B cell (primary cell): ENCODE measurements around the gene PREP. TPM values are rescaled to one million over a fixed set of nuclear protein-coding genes. Genes with fewer than 3 reads are reported as not detected.

Source experiments
- ATAC-seq: fragments of 200-7000 bp; cut with Tn5 transposase; one replicate; pipeline ENCODE4 v1.10.0; 2021; ENCODE audit warnings: low read depth, mild to moderate bottlenecking, moderate number of reproducible peaks, moderate library complexity
- CTCF ChIA-PET: fragments of 350-600 bp; sonication (Branson Sonifier 250); formaldehyde crosslinking; loops from one replicate; lab custom pipeline; 2021; ENCODE audit warnings: antibody characterized with exemption, inconsistent platforms; lab: Charles Lee
- POLR2A ChIA-PET: fragments of 350-600 bp; sonication (Branson Sonifier 250); formaldehyde crosslinking; loops from one replicate; lab custom pipeline; 2021; ENCODE audit warnings: antibody characterized with exemption; lab: Charles Lee
- DNase-seq: peaks from one replicate; pipeline ENCODE4 v3.0.0; 2013
- H2AFZ ChIP-seq: 2 replicates; pipeline ENCODE4 v1.6.1; 2012; ENCODE audit warnings: mild to moderate bottlenecking, low read depth, low read length; ENCODE audit not compliant: insufficient read depth, poor library complexity, severe bottlenecking
- H3K27ac ChIP-seq, 2 donors: 1 replicate in 1 of 2; 2 replicates in 1 of 2; pipeline ENCODE4 v1.5.1; 2012 to 2013; ENCODE audit warnings: low read length in 2 of 2, mild to moderate bottlenecking in 2 of 2, moderate library complexity in 1 of 2
- H3K27me3 ChIP-seq, 4 experiments: fragments of 200-600 bp in 1 of 4; sonication (generic) in 1 of 4; replicated peaks in 1 of 4; 1 replicate in 2 of 4; 2 replicates in 2 of 4; pipeline versions ENCODE4 v1.6.1 to v1.7.0; 2013 to 2016; ENCODE audit warnings: low read length in 3 of 4, mild to moderate bottlenecking in 2 of 4, mixed read lengths in 1 of 4, moderate library complexity in 1 of 4; ENCODE audit not compliant: insufficient read depth in 4 of 4, control insufficient read depth in 3 of 4; ENCODE audit errors: control extremely low read depth in 1 of 4
- H3K36me3 ChIP-seq, 2 experiments: replicated peaks in 1 of 2; 1 replicate in 1 of 2; 2 replicates in 1 of 2; pipeline versions ENCODE4 v1.6.1 to v1.7.1; 2013; ENCODE audit warnings: low read length in 1 of 2; ENCODE audit not compliant: insufficient read depth in 2 of 2, control insufficient read depth in 1 of 2; ENCODE audit errors: control extremely low read depth in 1 of 2, extremely low read depth in 1 of 2
- H3K4me1 ChIP-seq, 2 donors: fragments of 200-600 bp in 1 of 2; sonication (generic) in 1 of 2; 1 replicate in 1 of 2; 2 replicates in 1 of 2; pipeline versions ENCODE4 v1.5.1 to v1.6.1; 2013 to 2017; ENCODE audit warnings: low read length in 2 of 2; ENCODE audit not compliant: control insufficient read depth in 2 of 2, insufficient read depth in 2 of 2
- H3K4me2 ChIP-seq: replicated peaks from 2 replicates; pipeline ENCODE3; 2012; ENCODE audit warnings: mild to moderate bottlenecking, low read depth, low read length; ENCODE audit not compliant: poor library complexity, severe bottlenecking
- H3K4me3 ChIP-seq, 5 experiments: fragments of 200-600 bp in 1 of 5; sonication (generic) in 1 of 5; 1 replicate in 3 of 5; 2 replicates in 2 of 5; pipeline versions ENCODE4 v1.5.1 to v1.7.0; 2011 to 2016; ENCODE audit warnings: low read length in 4 of 5, mild to moderate bottlenecking in 4 of 5, low read depth in 2 of 5, control low read depth in 1 of 5, moderate library complexity in 1 of 5; ENCODE audit not compliant: insufficient read depth in 1 of 5; ENCODE audit errors: control extremely low read depth in 1 of 5, extremely low read depth in 1 of 5
- H3K79me2 ChIP-seq: fragments of 200-600 bp; sonication (generic); one replicate; pipeline ENCODE4 v1.6.0; 2016; ENCODE audit warnings: low read length; ENCODE audit not compliant: control insufficient read depth, insufficient read depth
- H3K9ac ChIP-seq: fragments of 200-600 bp; sonication (generic); 2 replicates; pipeline ENCODE4 v1.6.1; 2017; ENCODE audit warnings: mild to moderate bottlenecking, low read length, moderate library complexity
- H3K9me3 ChIP-seq, 3 donors: one replicate each; pipeline versions ENCODE4 v1.6.1 to v1.7.1; 2013; ENCODE audit warnings: low read length in 2 of 3; ENCODE audit not compliant: control insufficient read depth in 2 of 3, insufficient read depth in 1 of 3; ENCODE audit errors: control extremely low read depth in 1 of 3
- H4K20me1 ChIP-seq: 2 replicates; pipeline ENCODE4 v1.6.0; 2012; ENCODE audit warnings: mild to moderate bottlenecking, low read length; ENCODE audit not compliant: insufficient read depth, control insufficient read depth, poor library complexity, severe bottlenecking
- H3K27ac Mint-ChIP-seq: one replicate; pipeline ENCODE4 v1.8.0; 2021; ENCODE audit warnings: mixed read lengths
- H3K27me3 Mint-ChIP-seq: one replicate; pipeline ENCODE4 v1.8.0; 2021; ENCODE audit warnings: mixed read lengths
- H3K4me1 Mint-ChIP-seq: one replicate; pipeline ENCODE4 v1.8.0; 2021; ENCODE audit warnings: mixed read lengths
- H3K4me3 Mint-ChIP-seq: one replicate; pipeline ENCODE4 v1.8.0; 2021; ENCODE audit warnings: mixed read lengths
- H3K9me3 Mint-ChIP-seq: one replicate; pipeline ENCODE4 v1.8.0; 2022; ENCODE audit warnings: mixed read lengths; ENCODE audit not compliant: insufficient read depth
- CTCF ChIP-seq: fragments of 200-600 bp; IDR thresholded peaks from one replicate; pipeline ENCODE4 v1.8.0; 2022; ENCODE audit warnings: antibody characterized with exemption, mild to moderate bottlenecking
- EZH2 ChIP-seq: IDR thresholded peaks from 2 replicates; pipeline ENCODE4 v1.6.1; 2012; ENCODE audit warnings: borderline replicate concordance, low read depth, mild to moderate bottlenecking, moderate library complexity, low read length; ENCODE audit not compliant: insufficient read depth, poor library complexity, severe bottlenecking
- WGBS: methylation state at CpG from one replicate; pipeline ENCODE4 v1.1.5; 2013; ENCODE audit warnings: missing lambda C conversion rate; ENCODE audit not compliant: insufficient coverage; 5-methylcytosine and 5-hydroxymethylcytosine counted together
- intact Hi-C: fragments of 100-400 bp; cut with micrococcal nuclease; formaldehyde crosslinking; loops from one replicate; pipeline ENCODE4 v1.10.0; 2022
- polyA plus RNA-seq: library from polyadenylated mRNA; depleted of rRNA; stranded (reverse); fragments of >200 nt; gene quantifications from 2 replicates; pipeline ENCODE4 v1.2.3, GENCODE V29; 2012
- total RNA-seq, 2 donors: library from RNA; stranded (reverse); fragments of 120-200 nt in 1 of 2; gene quantifications; 1 replicate in 1 of 2; 2 replicates in 1 of 2; pipeline versions ENCODE4 v1.2.3 to v1.2.4, GENCODE V29; 2013 to 2022

PREP gene
- total and polyA plus RNA-seq, 2 donors (not counting 1 experiment from before 2014, with no cell fraction given): 12.2 to 27.0 TPM

GRCh38 chr6:105253787-105254186 lies 149.1 kb downstream of the PREP start:
- DNase-seq (no peak), ATAC-seq (no peak)
- H3K4me3 ChIP-seq: no peak overlapping the region
- no peaks in the 10 kb centered on the region for H4K20me1 ChIP-seq
- Mint-ChIP-seq H3K27me3 (peaks cover 6% of the 10 kb centered on the region), H3K4me1 (no peaks in the 10 kb centered on the region), H3K4me3 (no peak overlapping the region), H3K27ac (no peak overlapping the region), H3K9me3 (no peaks in the 10 kb centered on the region)
- CTCF ChIA-PET: no interaction called here
- H3K27me3 ChIP-seq: no peaks in the 10 kb centered on the region
- POLR2A ChIA-PET: no interaction called here
- no peaks in the 10 kb centered on the region for H3K9me3 ChIP-seq
- H3K4me1 ChIP-seq: no peaks in the 10 kb centered on the region
- no peak overlapping the region for H3K4me2 ChIP-seq
- WGBS: 95% methylated on average over 3 of the region's 6 CpGs
- H3K36me3 ChIP-seq: no peaks in the 10 kb centered on the region
- intact Hi-C loops: no loop called here
- no peaks in the 10 kb centered on the region for H3K79me2 ChIP-seq
- no peak overlapping the region for H2AFZ ChIP-seq
- TF ChIP-seq EZH2 (no peak), CTCF (no peak)
- H3K27ac ChIP-seq: no peak overlapping the region
- no peak overlapping the region for H3K9ac ChIP-seq

GRCh38 chr6:105251689-105252088 lies 151.2 kb downstream of the PREP start:
- Histone ChIP-seq H3K79me2 (no peaks in the 10 kb centered on the region), H3K4me3 (no peak overlapping the region), H3K9me3 (no peaks in the 10 kb centered on the region), H3K36me3 (no peaks in the 10 kb centered on the region), H3K27ac (no peak overlapping the region), H3K27me3 (no peaks in the 10 kb centered on the region), H3K4me2 (no peak overlapping the region), H4K20me1 (no peaks in the 10 kb centered on the region), H2AFZ (no peak overlapping the region), H3K4me1 (no peaks in the 10 kb centered on the region), H3K9ac (no peak overlapping the region)
- TF ChIP-seq EZH2: no peak
- TF ChIP-seq CTCF: no peak
- Mint-ChIP-seq H3K4me1 (no peaks in the 10 kb centered on the region), H3K27ac (no peak overlapping the region), H3K9me3 (no peaks in the 10 kb centered on the region), H3K27me3 (peaks cover 3% of the 10 kb centered on the region), H3K4me3 (no peak overlapping the region)
- CTCF ChIA-PET: no interaction called here
- WGBS: 100% methylated on average over 2 of the region's 2 CpGs
- ATAC-seq (no peak), DNase-seq (no peak)
- POLR2A ChIA-PET: no interaction called here
- intact Hi-C loops: no loop called here
